Smooth muscle cell (in vitro differentiated cells): ENCODE results near the gene ACTN1. TPM values are rescaled to one million over a fixed set of nuclear protein-coding genes. Genes with fewer than 3 reads are reported as not detected.

Experiments
- DNase-seq: peaks from one replicate; lab custom pipeline; 2025; ENCODE audit not compliant: unreplicated experiment; lab: John Stamatoyannopoulos, UW
- H2AFZ ChIP-seq: fragments of 200-600 bp; sonication (generic); 2 replicates; pipeline ENCODE4 v1.6.0; 2016; ENCODE audit warnings: antibody characterized with exemption, low read depth, mild to moderate bottlenecking
- H3F3A ChIP-seq: fragments of 200-600 bp; sonication (generic); 2 replicates; pipeline ENCODE4 v1.6.0; 2017; ENCODE audit warnings: antibody characterized with exemption, low read depth
- H3K27ac ChIP-seq: fragments of 200-600 bp; sonication (generic); 2 replicates; pipeline ENCODE4 v1.5.1; 2016; ENCODE audit warnings: low read depth, mild to moderate bottlenecking
- H3K27me3 ChIP-seq: fragments of 200-600 bp; sonication (generic); 2 replicates; pipeline ENCODE4 v1.6.1; 2016; ENCODE audit warnings: low read depth, mild to moderate bottlenecking
- H3K36me3 ChIP-seq: fragments of 200-600 bp; sonication (generic); 2 replicates; pipeline ENCODE4 v1.5.1; 2016; ENCODE audit warnings: low read depth
- H3K4me1 ChIP-seq: fragments of 200-600 bp; sonication (generic); 2 replicates; pipeline ENCODE4 v1.5.1; 2016; ENCODE audit warnings: low read depth
- H3K4me2 ChIP-seq: fragments of 200-600 bp; sonication (generic); 2 replicates; pipeline ENCODE4 v1.6.0; 2016; ENCODE audit warnings: mild to moderate bottlenecking
- H3K4me3 ChIP-seq: fragments of 200-600 bp; sonication (generic); 2 replicates; pipeline ENCODE4 v1.5.1; 2016; ENCODE audit warnings: mild to moderate bottlenecking
- H3K79me2 ChIP-seq: fragments of 200-600 bp; sonication (generic); 2 replicates; pipeline ENCODE4 v1.6.0; 2016; ENCODE audit warnings: low read depth, mild to moderate bottlenecking
- H3K9ac ChIP-seq: fragments of 200-600 bp; sonication (generic); 2 replicates; pipeline ENCODE4 v1.6.0; 2016; ENCODE audit warnings: low read depth
- H3K9me3 ChIP-seq: fragments of 200-600 bp; sonication (generic); replicated peaks from 2 replicates; pipeline ENCODE4 v1.5.1; 2016; ENCODE audit warnings: low read depth
- H4K20me1 ChIP-seq: fragments of 200-600 bp; sonication (generic); 2 replicates; pipeline ENCODE4 v1.6.0; 2016; ENCODE audit warnings: low read depth
- WGBS: methylation state at CpG from one replicate; pipeline ENCODE4 v1.1.7; 2016; ENCODE audit warnings: low lambda C conversion rate; 5-methylcytosine and 5-hydroxymethylcytosine counted together
- polyA plus RNA-seq: library from polyadenylated mRNA; unstranded; fragments of >200 nt; fragmentation: Nextera tagmentation; extraction: Ambion mirVana; gene quantifications from 2 replicates; pipeline ENCODE4 v1.2.1, GENCODE V29; 2016
- total RNA-seq: library from RNA; depleted of rRNA; stranded (reverse); fragments of >200 nt; gene quantifications from 2 replicates; pipeline ENCODE4 v1.2.3, GENCODE V29; 2014
- TF ChIP-seq, protein P1 (sequence below): fragments of 200-600 bp; sonication (generic); IDR thresholded peaks from 2 replicates; pipeline ENCODE4 v1.5.1; 2017; ENCODE audit warnings: borderline replicate concordance, mild to moderate bottlenecking, antibody characterized with exemption; ENCODE audit not compliant: insufficient read depth, poor library complexity, severe bottlenecking

The ACTN1 gene
- total and polyA plus RNA-seq, 2 experiments from 2014 or later, result 422 to 806 TPM

DNA sequence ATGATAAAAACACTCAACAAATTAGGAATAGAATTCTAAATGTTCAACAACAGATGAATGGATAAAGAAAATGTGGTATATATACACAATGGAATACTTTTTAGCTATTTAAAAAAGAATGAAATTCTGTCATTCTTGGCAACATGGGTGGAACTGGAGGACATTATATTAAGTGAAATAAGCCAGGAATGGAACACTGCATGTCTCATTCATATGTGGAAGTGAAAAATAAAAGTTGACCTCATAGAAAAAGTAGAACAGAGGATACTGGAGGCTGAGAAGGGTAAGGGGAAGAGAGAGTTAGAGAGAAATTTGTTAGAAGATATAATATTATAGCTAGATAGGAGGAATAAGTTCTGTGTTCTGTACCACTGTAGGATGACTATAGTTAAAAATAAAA lies 150.4 kb downstream of the ACTN1 start:
- H3K4me2 ChIP-seq, result no peak overlapping the region
- no peak overlapping the region for H2AFZ ChIP-seq
- H3K79me2 ChIP-seq, result no peaks in the 10 kb centered on the region
- no peaks in the 10 kb centered on the region for H4K20me1 ChIP-seq
- no peak overlapping the region for H3K27ac ChIP-seq
- no peaks in the 10 kb centered on the region for H3K9me3 ChIP-seq
- H3K27me3 ChIP-seq, result no peaks in the 10 kb centered on the region
- no peaks in the 10 kb centered on the region for H3K4me1 ChIP-seq
- no peak for DNase-seq
- no peaks in the 10 kb centered on the region for H3K36me3 ChIP-seq
- TF ChIP-seq, protein P1, sequence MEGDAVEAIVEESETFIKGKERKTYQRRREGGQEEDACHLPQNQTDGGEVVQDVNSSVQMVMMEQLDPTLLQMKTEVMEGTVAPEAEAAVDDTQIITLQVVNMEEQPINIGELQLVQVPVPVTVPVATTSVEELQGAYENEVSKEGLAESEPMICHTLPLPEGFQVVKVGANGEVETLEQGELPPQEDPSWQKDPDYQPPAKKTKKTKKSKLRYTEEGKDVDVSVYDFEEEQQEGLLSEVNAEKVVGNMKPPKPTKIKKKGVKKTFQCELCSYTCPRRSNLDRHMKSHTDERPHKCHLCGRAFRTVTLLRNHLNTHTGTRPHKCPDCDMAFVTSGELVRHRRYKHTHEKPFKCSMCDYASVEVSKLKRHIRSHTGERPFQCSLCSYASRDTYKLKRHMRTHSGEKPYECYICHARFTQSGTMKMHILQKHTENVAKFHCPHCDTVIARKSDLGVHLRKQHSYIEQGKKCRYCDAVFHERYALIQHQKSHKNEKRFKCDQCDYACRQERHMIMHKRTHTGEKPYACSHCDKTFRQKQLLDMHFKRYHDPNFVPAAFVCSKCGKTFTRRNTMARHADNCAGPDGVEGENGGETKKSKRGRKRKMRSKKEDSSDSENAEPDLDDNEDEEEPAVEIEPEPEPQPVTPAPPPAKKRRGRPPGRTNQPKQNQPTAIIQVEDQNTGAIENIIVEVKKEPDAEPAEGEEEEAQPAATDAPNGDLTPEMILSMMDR, result no peak
- no peaks in the 10 kb centered on the region for H3F3A ChIP-seq
- no peak overlapping the region for H3K4me3 ChIP-seq
- H3K9ac ChIP-seq, result no peak overlapping the region

GRCh38 chr14:68825729-68826128 lies 153.4 kb downstream of the ACTN1 start:
- no peaks in the 10 kb centered on the region for H3K9me3 ChIP-seq
- no peaks in the 10 kb centered on the region for H3K79me2 ChIP-seq
- H3F3A ChIP-seq, result no peaks in the 10 kb centered on the region
- H3K36me3 ChIP-seq, result no peaks in the 10 kb centered on the region
- no peak overlapping the region for H3K27ac ChIP-seq
- H3K4me3 ChIP-seq, result no peak overlapping the region
- DNase-seq, result no peak
- 90% methylated on average over 3 of the region's 3 CpGs for WGBS
- TF ChIP-seq, protein P1, result no peak
- H3K27me3 ChIP-seq, result no peaks in the 10 kb centered on the region
- H3K4me1 ChIP-seq, result no peaks in the 10 kb centered on the region
- no peak overlapping the region for H2AFZ ChIP-seq
- no peak overlapping the region for H3K4me2 ChIP-seq
- H4K20me1 ChIP-seq, result no peaks in the 10 kb centered on the region
- H3K9ac ChIP-seq, result no peak overlapping the region

GRCh38 chr14:68824517-68825347 lies 154.4 kb downstream of the ACTN1 start:
- no peak overlapping the region for H2AFZ ChIP-seq
- no peak for DNase-seq
- WGBS, result 23% methylated on average over 11 of the region's 11 CpGs
- H3K9me3 ChIP-seq, result no peaks in the 10 kb centered on the region
- no peaks in the 10 kb centered on the region for H4K20me1 ChIP-seq
- peak overlapping the region; percentile 45 for H3K4me2 ChIP-seq
- no peak overlapping the region for H3K9ac ChIP-seq
- no peaks in the 10 kb centered on the region for H3K79me2 ChIP-seq
- no peak overlapping the region for H3K4me3 ChIP-seq
- H3K36me3 ChIP-seq, result no peaks in the 10 kb centered on the region
- no peaks in the 10 kb centered on the region for H3K4me1 ChIP-seq
- no peaks in the 10 kb centered on the region for H3F3A ChIP-seq
- no peak overlapping the region for H3K27ac ChIP-seq
- H3K27me3 ChIP-seq, result no peaks in the 10 kb centered on the region
- TF ChIP-seq, protein P1, result peak; percentile 85

DNA sequence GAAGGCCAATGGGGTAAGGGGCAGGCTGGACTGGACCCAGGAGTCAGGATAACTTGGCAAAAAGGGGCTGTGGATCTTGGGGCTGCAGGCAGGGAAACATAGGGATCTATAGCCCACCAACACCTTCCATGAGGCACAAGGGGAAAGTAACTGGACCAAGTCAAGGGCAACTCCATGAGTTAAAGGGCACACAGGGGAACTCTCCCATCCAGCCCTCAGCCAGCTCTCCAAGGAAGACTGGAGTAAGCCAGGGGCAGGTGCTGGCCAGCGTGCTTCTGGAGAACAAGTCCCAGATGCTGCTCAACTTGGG lies 154.9 kb downstream of the ACTN1 start:
- Histone ChIP-seq H3K4me2 (no peak overlapping the region), H3K4me3 (no peak overlapping the region), H2AFZ (no peak overlapping the region), H3K36me3 (no peaks in the 10 kb centered on the region), H3K9ac (no peak overlapping the region), H3K27me3 (no peaks in the 10 kb centered on the region), H3K79me2 (no peaks in the 10 kb centered on the region), H3K4me1 (no peaks in the 10 kb centered on the region), H3K27ac (no peak overlapping the region), H3F3A (no peaks in the 10 kb centered on the region), H4K20me1 (no peaks in the 10 kb centered on the region), H3K9me3 (no peaks in the 10 kb centered on the region)
- no peak for DNase-seq
- 100% methylated on average over 1 of the region's 1 CpG for WGBS
- TF ChIP-seq, protein P1, result no peak
